Nephron progenitor cell (in vitro differentiated cells): ENCODE results near the gene PHF19.

ENCODE experiments used
- DNase-seq: peaks from one replicate; pipeline ENCODE4 v3.0.0; 2021
- H3K27ac Mint-ChIP-seq: 2 replicates; pipeline ENCODE4 v1.8.0; 2021; ENCODE audit warnings: mild to moderate bottlenecking, moderate library complexity, mixed read lengths
- H3K27me3 Mint-ChIP-seq: 2 replicates; pipeline ENCODE4 v1.8.0; 2021; ENCODE audit warnings: mild to moderate bottlenecking, low read depth, mixed read lengths; ENCODE audit not compliant: poor library complexity
- H3K36me3 Mint-ChIP-seq: 2 replicates; pipeline ENCODE4 v1.8.0; 2021; ENCODE audit warnings: low read depth, mixed read lengths
- H3K4me1 Mint-ChIP-seq: 2 replicates; pipeline ENCODE4 v1.8.0; 2021; ENCODE audit warnings: mixed read lengths
- H3K4me3 Mint-ChIP-seq: 2 replicates; pipeline ENCODE4 v1.8.0; 2021; ENCODE audit warnings: mild to moderate bottlenecking, moderate library complexity, mixed read lengths
- H3K9me3 Mint-ChIP-seq: 2 replicates; pipeline ENCODE4 v1.8.0; 2021; ENCODE audit warnings: mild to moderate bottlenecking, moderate library complexity, mixed read lengths
- TF ChIP-seq, protein P1 (sequence below): fragments of 200-600 bp; sonication (generic); IDR thresholded peaks from 2 replicates; pipeline ENCODE4 v1.5.0; 2021; ENCODE audit warnings: antibody characterized with exemption

Gene PHF19

DNA sequence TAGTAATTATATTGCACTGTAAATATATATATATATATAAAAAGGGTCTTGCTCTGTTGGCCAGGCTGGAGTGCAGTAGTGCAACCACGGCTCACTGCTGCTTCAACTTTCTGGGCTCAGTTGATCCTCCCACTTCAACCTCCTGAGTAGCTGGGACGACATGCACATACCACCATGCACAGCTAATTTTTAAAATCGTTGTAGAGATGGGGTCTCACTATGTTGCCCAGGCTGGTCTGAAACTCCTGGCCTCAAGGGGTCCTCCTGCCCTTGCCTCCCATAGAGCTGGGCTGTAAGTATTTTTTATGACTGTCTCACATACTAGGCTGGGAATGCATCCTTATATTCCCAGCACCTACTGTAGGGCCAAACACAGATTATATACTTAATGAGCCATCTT, 46.1 kb downstream of the PHF19 start:
- H3K27ac Mint-ChIP-seq: no peak overlapping the region
- TF ChIP-seq, protein P1, sequence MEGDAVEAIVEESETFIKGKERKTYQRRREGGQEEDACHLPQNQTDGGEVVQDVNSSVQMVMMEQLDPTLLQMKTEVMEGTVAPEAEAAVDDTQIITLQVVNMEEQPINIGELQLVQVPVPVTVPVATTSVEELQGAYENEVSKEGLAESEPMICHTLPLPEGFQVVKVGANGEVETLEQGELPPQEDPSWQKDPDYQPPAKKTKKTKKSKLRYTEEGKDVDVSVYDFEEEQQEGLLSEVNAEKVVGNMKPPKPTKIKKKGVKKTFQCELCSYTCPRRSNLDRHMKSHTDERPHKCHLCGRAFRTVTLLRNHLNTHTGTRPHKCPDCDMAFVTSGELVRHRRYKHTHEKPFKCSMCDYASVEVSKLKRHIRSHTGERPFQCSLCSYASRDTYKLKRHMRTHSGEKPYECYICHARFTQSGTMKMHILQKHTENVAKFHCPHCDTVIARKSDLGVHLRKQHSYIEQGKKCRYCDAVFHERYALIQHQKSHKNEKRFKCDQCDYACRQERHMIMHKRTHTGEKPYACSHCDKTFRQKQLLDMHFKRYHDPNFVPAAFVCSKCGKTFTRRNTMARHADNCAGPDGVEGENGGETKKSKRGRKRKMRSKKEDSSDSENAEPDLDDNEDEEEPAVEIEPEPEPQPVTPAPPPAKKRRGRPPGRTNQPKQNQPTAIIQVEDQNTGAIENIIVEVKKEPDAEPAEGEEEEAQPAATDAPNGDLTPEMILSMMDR: no peak
- DNase-seq: no peak
- peaks cover 67% of the 10 kb centered on the region for H3K36me3 Mint-ChIP-seq
- H3K9me3 Mint-ChIP-seq: no peaks in the 10 kb centered on the region
- H3K4me3 Mint-ChIP-seq: no peak overlapping the region
- H3K27me3 Mint-ChIP-seq: no peaks in the 10 kb centered on the region
- H3K4me1 Mint-ChIP-seq: no peaks in the 10 kb centered on the region

DNA sequence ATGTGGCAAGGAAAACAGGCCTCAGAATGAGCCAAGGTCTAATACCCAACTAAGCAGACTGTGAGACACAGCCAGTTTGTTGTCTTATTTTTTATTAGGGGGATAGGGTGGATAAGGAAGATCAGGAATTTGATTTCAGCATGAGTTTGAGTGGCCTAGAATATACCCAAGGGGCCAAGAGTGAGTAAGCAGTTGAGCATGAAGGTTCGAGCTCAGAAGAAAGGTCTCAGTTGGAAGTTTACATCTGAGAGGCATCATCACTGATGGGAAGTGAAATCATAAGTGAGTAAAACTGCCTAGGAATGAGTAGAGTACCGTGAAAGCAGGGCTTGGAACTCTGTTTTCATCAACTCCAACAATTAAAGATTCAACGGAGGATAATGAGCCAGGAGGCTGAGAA, 46.8 kb downstream of the PHF19 start:
- H3K27ac Mint-ChIP-seq: no peak overlapping the region
- H3K27me3 Mint-ChIP-seq: no peaks in the 10 kb centered on the region
- H3K36me3 Mint-ChIP-seq: peaks cover 71% of the 10 kb centered on the region
- no peak for DNase-seq
- H3K9me3 Mint-ChIP-seq: no peaks in the 10 kb centered on the region
- no peak overlapping the region for H3K4me3 Mint-ChIP-seq
- TF ChIP-seq, protein P1: no peak
- no peaks in the 10 kb centered on the region for H3K4me1 Mint-ChIP-seq

DNA sequence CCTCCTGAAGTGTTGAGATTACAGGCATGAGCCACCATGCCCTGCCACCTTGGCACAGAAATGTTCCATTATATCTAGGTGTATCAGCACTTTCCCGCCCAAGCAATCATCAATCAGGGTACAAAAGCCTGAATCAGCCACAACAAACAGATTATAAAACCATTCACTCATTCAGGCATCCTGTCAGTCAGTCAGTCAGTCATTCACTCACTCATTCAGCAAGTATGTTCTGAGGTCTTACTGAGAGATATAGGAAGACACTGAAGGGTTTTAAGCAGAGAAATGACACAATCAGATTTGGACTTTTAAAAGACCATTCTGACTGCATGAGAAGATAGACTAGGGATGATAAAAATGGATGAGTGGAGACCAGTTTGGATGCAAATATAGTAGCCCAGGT, 47.3 kb downstream of the PHF19 start:
- no peak overlapping the region for H3K27ac Mint-ChIP-seq
- H3K4me1 Mint-ChIP-seq: no peaks in the 10 kb centered on the region
- H3K27me3 Mint-ChIP-seq: no peaks in the 10 kb centered on the region
- H3K36me3 Mint-ChIP-seq: peaks cover 74% of the 10 kb centered on the region
- no peak overlapping the region for H3K4me3 Mint-ChIP-seq
- no peak for DNase-seq
- TF ChIP-seq, protein P1: no peak
- H3K9me3 Mint-ChIP-seq: no peaks in the 10 kb centered on the region

DNA sequence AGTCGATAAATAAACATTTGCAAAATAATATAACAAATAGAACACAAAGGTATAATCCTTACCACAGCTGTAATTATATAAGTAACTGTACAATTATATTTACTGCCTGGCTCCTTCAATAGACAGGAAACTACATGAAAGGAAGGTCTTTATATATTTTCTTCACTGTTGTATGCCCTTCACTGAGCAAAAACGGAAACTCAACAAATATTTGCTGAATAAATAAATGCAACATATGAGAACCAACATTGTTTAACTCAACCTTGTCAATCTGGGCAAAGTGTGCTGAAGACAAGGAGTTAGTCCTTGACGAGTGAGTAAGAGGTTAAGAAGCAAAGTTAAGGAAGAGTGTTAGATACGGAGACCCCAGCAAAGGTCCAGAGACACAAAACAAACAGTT, 56.9 kb downstream of the PHF19 start:
- DNase-seq: no peak
- Mint-ChIP-seq H3K9me3 (no peaks in the 10 kb centered on the region), H3K27me3 (no peaks in the 10 kb centered on the region), H3K36me3 (peaks cover 88% of the 10 kb centered on the region), H3K27ac (no peak overlapping the region), H3K4me3 (no peak overlapping the region), H3K4me1 (no peaks in the 10 kb centered on the region)
- TF ChIP-seq, protein P1: no peak

DNA sequence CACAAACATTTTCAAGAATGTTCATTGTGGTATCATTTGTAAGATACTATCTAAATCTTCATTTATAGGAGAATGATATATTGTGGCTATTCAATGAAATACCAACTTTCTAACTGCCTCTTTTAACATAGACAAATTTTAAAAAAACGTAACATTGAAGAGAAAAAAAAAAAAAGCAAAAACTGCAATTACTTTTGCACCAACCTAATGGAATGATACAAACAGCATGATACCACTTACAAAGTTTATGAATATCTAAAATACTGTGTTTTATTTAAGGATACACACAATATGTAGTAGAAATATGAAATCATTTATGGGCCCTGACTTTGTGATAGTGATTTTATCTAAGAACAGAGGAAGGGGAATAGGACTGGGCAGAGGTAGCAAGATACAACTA, 58.4 kb downstream of the PHF19 start:
- Mint-ChIP-seq H3K27ac (no peak overlapping the region), H3K27me3 (no peaks in the 10 kb centered on the region)

DNA sequence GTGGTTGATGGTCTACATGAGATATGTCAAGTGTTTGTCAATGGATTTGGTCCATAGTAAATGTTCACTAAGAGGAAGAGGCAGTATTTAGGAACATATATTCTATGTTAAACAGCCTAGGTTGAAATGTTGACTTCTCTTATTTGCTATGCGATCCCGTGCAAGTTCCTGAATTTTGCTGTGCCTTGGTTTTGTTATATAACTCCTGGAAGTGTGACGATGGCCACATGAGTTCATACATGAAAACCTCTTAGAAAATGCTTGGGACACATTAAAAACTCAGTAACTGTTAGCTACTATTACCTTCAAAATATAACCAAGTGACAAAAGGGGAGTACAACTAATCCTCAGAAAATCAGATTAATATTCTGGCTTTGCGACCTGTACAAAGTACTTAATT, 61.9 kb downstream of the PHF19 start:
- TF ChIP-seq, protein P1: no peak
- no peaks in the 10 kb centered on the region for H3K4me1 Mint-ChIP-seq
- no peak overlapping the region for H3K4me3 Mint-ChIP-seq
- H3K9me3 Mint-ChIP-seq: peaks cover 7% of the 10 kb centered on the region
- H3K36me3 Mint-ChIP-seq: peaks cover 49% of the 10 kb centered on the region
- DNase-seq: no peak
- H3K27me3 Mint-ChIP-seq: peaks cover 4% of the 10 kb centered on the region
- H3K27ac Mint-ChIP-seq: no peak overlapping the region

More for the DNA sequence above, 58.4 kb downstream of the PHF19 start:
- TF ChIP-seq, protein P1: no peak
- peaks cover 78% of the 10 kb centered on the region for H3K36me3 Mint-ChIP-seq
- no peaks in the 10 kb centered on the region for H3K4me1 Mint-ChIP-seq
- no peak for DNase-seq
- H3K9me3 Mint-ChIP-seq: no peaks in the 10 kb centered on the region
- H3K4me3 Mint-ChIP-seq: no peak overlapping the region
